Measurements from ENCODE around the gene MAML3.

DNA sequence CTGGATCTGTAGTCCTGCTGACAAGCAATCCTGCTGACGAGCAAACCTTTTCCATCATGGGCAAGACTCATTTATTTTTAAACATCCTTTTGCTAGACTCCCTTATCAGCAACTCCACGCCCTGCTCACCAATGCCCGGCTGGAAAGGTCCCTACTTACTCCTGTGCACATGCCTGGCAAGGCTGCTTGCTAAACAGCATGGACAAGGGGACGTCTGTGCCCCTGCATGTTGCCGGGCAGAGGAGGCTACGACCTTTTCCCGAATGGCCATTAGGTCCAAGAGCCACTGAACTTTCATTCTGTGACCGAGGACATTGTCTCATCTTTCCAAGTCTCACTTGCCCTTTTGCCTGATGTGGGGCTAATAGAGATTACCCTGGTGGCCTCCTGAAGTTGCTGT is 389.8 kb downstream of the MAML3 start:
- TF ChIP-seq, protein P1, sequence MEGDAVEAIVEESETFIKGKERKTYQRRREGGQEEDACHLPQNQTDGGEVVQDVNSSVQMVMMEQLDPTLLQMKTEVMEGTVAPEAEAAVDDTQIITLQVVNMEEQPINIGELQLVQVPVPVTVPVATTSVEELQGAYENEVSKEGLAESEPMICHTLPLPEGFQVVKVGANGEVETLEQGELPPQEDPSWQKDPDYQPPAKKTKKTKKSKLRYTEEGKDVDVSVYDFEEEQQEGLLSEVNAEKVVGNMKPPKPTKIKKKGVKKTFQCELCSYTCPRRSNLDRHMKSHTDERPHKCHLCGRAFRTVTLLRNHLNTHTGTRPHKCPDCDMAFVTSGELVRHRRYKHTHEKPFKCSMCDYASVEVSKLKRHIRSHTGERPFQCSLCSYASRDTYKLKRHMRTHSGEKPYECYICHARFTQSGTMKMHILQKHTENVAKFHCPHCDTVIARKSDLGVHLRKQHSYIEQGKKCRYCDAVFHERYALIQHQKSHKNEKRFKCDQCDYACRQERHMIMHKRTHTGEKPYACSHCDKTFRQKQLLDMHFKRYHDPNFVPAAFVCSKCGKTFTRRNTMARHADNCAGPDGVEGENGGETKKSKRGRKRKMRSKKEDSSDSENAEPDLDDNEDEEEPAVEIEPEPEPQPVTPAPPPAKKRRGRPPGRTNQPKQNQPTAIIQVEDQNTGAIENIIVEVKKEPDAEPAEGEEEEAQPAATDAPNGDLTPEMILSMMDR (IDR thresholded peaks at IDR 0.05; ENCODE audit: low read length), result no peak
- no peak for TF ChIP-seq EZH2 (IDR thresholded peaks at IDR 0.05; ENCODE audit: borderline replicate concordance, low read length)
